HepG2 (cell line): ENCODE data around the gene FAM3D. TPM values are rescaled to one million over a fixed set of nuclear protein-coding genes. Genes with fewer than 3 reads are reported as not detected.

Experiments
- ATAC-seq: fragments of 200-7000 bp; cut with Tn5 transposase; 3 replicates; pipeline ENCODE4 v1.9.1; 2020; ENCODE audit warnings: mild to moderate bottlenecking, moderate library complexity
- BruUV-seq: library from RNA; stranded (reverse); fragments of 400-500 nt; replicated peaks from 2 replicates; lab custom pipeline; 2021; lab: Mats Ljungman, UMichigan
- CTCF ChIA-PET: fragments of 300-600 bp; formaldehyde crosslinking; extraction: SDS; loops from one replicate; lab custom pipeline; 2021; ENCODE audit warnings: low total read pairs, inconsistent platforms, low intra/inter-chr PET ratio; lab: Yijun Ruan, JAX
- POLR2A ChIA-PET: fragments of 350-600 bp; sonication (Branson Sonifier 250); formaldehyde crosslinking; loops from one replicate; lab custom pipeline; 2020; ENCODE audit warnings: antibody characterized with exemption, inconsistent platforms; lab: Yijun Ruan, JAX
- DNase-seq: peaks from one replicate; pipeline ENCODE4 v3.0.0-alpha.2; 2015; ENCODE audit warnings: low spot score
- FAIRE-seq: peaks from 3 replicates; lab custom pipeline; 2011; peaks lifted over from hg19 to GRCh38; lab: Jason Lieb, UNC
- H2AFZ ChIP-seq: one replicate; pipeline ENCODE4 v1.6.1; 2011; ENCODE audit warnings: low read length, inconsistent platforms
- H3K27ac ChIP-seq: fragments of 300-600 bp; 3 replicates; pipeline ENCODE4 v1.8.0; 2011; ENCODE audit warnings: mixed run types, mild to moderate bottlenecking, mixed read lengths, low read length, inconsistent platforms; ENCODE audit not compliant: insufficient read depth; ENCODE audit errors: extremely low read length
- H3K27me3 ChIP-seq, 2 experiments: fragments of 200-600 bp in 1 of 2; 2 replicates in 1 of 2; 3 replicates in 1 of 2; pipeline versions ENCODE4 v1.6.0 to v1.8.0; 2011; ENCODE audit warnings: low read length in 2 of 2, mild to moderate bottlenecking in 2 of 2, moderate library complexity in 2 of 2, inconsistent platforms in 1 of 2; ENCODE audit not compliant: insufficient read depth in 2 of 2, control insufficient read depth in 1 of 2
- H3K36me3 ChIP-seq, 2 experiments: fragments of 200-600 bp in 1 of 2; replicated peaks in 1 of 2; 2 replicates in 1 of 2; 3 replicates in 1 of 2; pipeline versions ENCODE4 v1.5.1 to v1.8.0; 2011; ENCODE audit warnings: low read length in 2 of 2, inconsistent platforms in 1 of 2; ENCODE audit not compliant: insufficient read depth in 2 of 2, control insufficient read depth in 1 of 2
- H3K4me1 ChIP-seq: 2 replicates; pipeline ENCODE4 v1.5.1; 2012; ENCODE audit warnings: low read length, inconsistent platforms; ENCODE audit not compliant: insufficient read depth
- H3K4me2 ChIP-seq: 2 replicates; pipeline ENCODE4 v1.6.0; 2011; ENCODE audit warnings: low read depth, low read length, inconsistent platforms
- H3K4me3 ChIP-seq, 3 experiments: fragments of 200-600 bp in 1 of 3; sonication (generic), shearing (Covaris generic) in 1 of 3; replicated peaks in 1 of 3; 2 replicates each; pipeline ENCODE4 v1.5.1; 2011 to 2016; ENCODE audit warnings: low read length in 3 of 3, inconsistent platforms in 2 of 3, low read depth in 2 of 3, mild to moderate bottlenecking in 2 of 3, control low read depth in 1 of 3, mixed read lengths in 1 of 3; ENCODE audit not compliant: insufficient read depth in 1 of 3
- H3K79me2 ChIP-seq: one replicate; pipeline ENCODE4 v1.6.1; 2011; ENCODE audit warnings: low read length, inconsistent platforms; ENCODE audit not compliant: insufficient read depth
- H3K9ac ChIP-seq: 2 replicates; pipeline ENCODE4 v1.6.0; 2011; ENCODE audit warnings: mild to moderate bottlenecking, low read depth, low read length, inconsistent platforms; ENCODE audit not compliant: insufficient read depth
- H3K9me3 ChIP-seq: 2 replicates; pipeline ENCODE4 v1.5.1; 2012; ENCODE audit warnings: mild to moderate bottlenecking, low read length
- H4K20me1 ChIP-seq: 2 replicates; pipeline ENCODE4 v1.6.0; 2011; ENCODE audit warnings: inconsistent platforms, mild to moderate bottlenecking, low read length, moderate library complexity; ENCODE audit not compliant: insufficient read depth
- AHR ChIP-seq: IDR thresholded peaks from 2 replicates; pipeline ENCODE4 v1.6.1; 2018; ENCODE audit warnings: missing genetic modification reagents, missing compliant biosample characterization
- HOMEZ ChIP-seq: IDR thresholded peaks from 2 replicates; pipeline ENCODE4 v1.6.1; 2016; ENCODE audit warnings: low read depth
- IKZF5 ChIP-seq: IDR thresholded peaks from 2 replicates; pipeline ENCODE4 v1.6.1; 2018; ENCODE audit warnings: missing genetic modification reagents, mild to moderate bottlenecking, missing compliant biosample characterization
- MTA3 ChIP-seq: sonication (generic); formaldehyde crosslinking; IDR thresholded peaks from 2 replicates; pipeline ENCODE4 v1.4.0; 2020; ENCODE audit warnings: missing genetic modification reagents
- MXD4 ChIP-seq: IDR thresholded peaks from 2 replicates; pipeline ENCODE4 v1.6.1; 2016; ENCODE audit warnings: mild to moderate bottlenecking, missing biosample characterization, missing genetic modification reagents
- NPAS2 ChIP-seq: sonication (generic); formaldehyde crosslinking; IDR thresholded peaks from 2 replicates; pipeline ENCODE4 v1.8.0; 2022; ENCODE audit warnings: mild to moderate bottlenecking, missing genetic modification reagents, borderline replicate concordance
- NR2C2 ChIP-seq: sonication (generic); formaldehyde crosslinking; IDR thresholded peaks from 2 replicates; pipeline ENCODE4 v1.4.0; 2020; ENCODE audit warnings: missing genetic modification reagents, mild to moderate bottlenecking, moderate library complexity, borderline replicate concordance
- TFDP2 ChIP-seq: sonication (generic); formaldehyde crosslinking; IDR thresholded peaks from 2 replicates; pipeline ENCODE4 v1.4.0; 2020; ENCODE audit warnings: missing genetic modification reagents
- THAP9 ChIP-seq: sonication (generic); formaldehyde crosslinking; IDR thresholded peaks from 2 replicates; pipeline ENCODE4; 2020; ENCODE audit warnings: missing genetic modification reagents, mild to moderate bottlenecking, borderline replicate concordance
- ZFX ChIP-seq: sonication (generic); formaldehyde crosslinking; IDR thresholded peaks from 2 replicates; pipeline ENCODE4 v1.4.0; 2020; ENCODE audit warnings: mild to moderate bottlenecking, low read depth, missing genetic modification reagents, moderate library complexity
- ZNF121 ChIP-seq: sonication (generic); formaldehyde crosslinking; IDR thresholded peaks from 2 replicates; pipeline ENCODE4 v1.5.0; 2020; ENCODE audit warnings: mild to moderate bottlenecking, missing genetic modification reagents
- ZNF274 ChIP-seq: sonication (generic); formaldehyde crosslinking; IDR thresholded peaks from 2 replicates; pipeline ENCODE4 v1.5.1; 2020; ENCODE audit warnings: mild to moderate bottlenecking, missing genetic modification reagents
- ZNF292 ChIP-seq: sonication (generic); formaldehyde crosslinking; IDR thresholded peaks from 2 replicates; pipeline ENCODE4 v1.8.1; 2022; ENCODE audit warnings: mild to moderate bottlenecking, low read depth, missing genetic modification reagents, borderline replicate concordance
- ZSCAN29 ChIP-seq: sonication (generic); formaldehyde crosslinking; conservative IDR thresholded peaks from 2 replicates; pipeline ENCODE4 v1.4.0; 2020; ENCODE audit warnings: mild to moderate bottlenecking, missing genetic modification reagents
- WGBS: methylation state at CpG from one replicate; pipeline ENCODE4 v1.1.6; 2017; ENCODE audit warnings: low lambda C conversion rate; 5-methylcytosine and 5-hydroxymethylcytosine counted together
- in situ Hi-C: cut with HindIII; loops from 2 replicates; pipeline ENCODE4 v1.10.0; 2017; ENCODE audit warnings: low pct_unique_long_range_greater_than_20kb; ENCODE audit not compliant: extremely low pct_ligation_motif_present
- intact Hi-C: fragments of 100-400 bp; cut with micrococcal nuclease; formaldehyde crosslinking; loops from one replicate; pipeline ENCODE4 v1.10.0; 2022; ENCODE audit not compliant: unreplicated experiment
- polyA plus RNA-seq, 8 experiments: library from polyadenylated mRNA; depleted of rRNA in 3 of 8; stranded (reverse) in 7 of 8; unstranded in 1 of 8; fragments of >200 nt; fragmentation: Illumina TruSeq in 4 of 8; extraction: Trizol in 4 of 8; gene quantifications; 2 replicates each; pipeline versions ENCODE4 v1.2.1 to v1.2.3, GENCODE V29; 2011 to 2016; ENCODE audit warnings: low read depth in 4 of 8, missing spikeins in 1 of 8, mixed read lengths in 1 of 8; ENCODE audit not compliant: insufficient read depth in 1 of 8
- total RNA-seq, 5 experiments: library from RNA; depleted of rRNA; stranded (reverse); fragments of >200 nt; fragmentation: Illumina TruSeq; extraction: Trizol; gene quantifications; 2 replicates each; pipeline ENCODE4 v1.2.3, GENCODE V29; 2016; ENCODE audit warnings: low read depth in 1 of 5
- TF ChIP-seq, protein P1 (sequence below): sonication (generic); formaldehyde crosslinking; IDR thresholded peaks from 2 replicates; pipeline ENCODE4 v1.4.0; 2020; ENCODE audit warnings: mild to moderate bottlenecking, missing genetic modification reagents

FAM3D gene
- total and polyA plus RNA-seq, 2 of the 13 experiments (the other 11 are each of a cell fraction or from before 2014, with no cell fraction given) = not detected

DNA sequence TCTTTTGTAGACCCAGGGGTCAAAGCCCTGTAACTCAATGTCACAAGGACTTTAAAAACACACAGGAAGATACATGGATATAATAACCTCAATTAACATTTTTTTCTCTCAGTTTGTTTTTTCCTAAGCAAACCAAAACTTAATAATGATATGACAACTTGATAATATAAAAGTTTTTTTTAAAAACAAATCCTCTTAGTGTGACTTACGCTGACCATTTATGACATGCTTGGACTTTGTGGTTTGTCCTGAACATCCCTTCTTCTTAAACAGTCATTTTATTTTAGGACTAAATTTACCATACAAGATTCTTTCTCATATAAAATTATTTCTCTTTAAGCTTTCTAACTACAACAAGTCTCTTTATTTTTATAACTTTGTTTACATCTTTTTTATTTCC is 25.4 kb upstream of the FAM3D start (continued):
- TF ChIP-seq HOMEZ (CRISPR knock-in tag) (no peak), ZFX (CRISPR knock-in tag) (no peak), AHR (CRISPR knock-in tag) (no peak), MXD4 (no peak), ZNF121 (CRISPR knock-in tag) (no peak), ZNF292 (CRISPR knock-in tag) (no peak)

DNA sequence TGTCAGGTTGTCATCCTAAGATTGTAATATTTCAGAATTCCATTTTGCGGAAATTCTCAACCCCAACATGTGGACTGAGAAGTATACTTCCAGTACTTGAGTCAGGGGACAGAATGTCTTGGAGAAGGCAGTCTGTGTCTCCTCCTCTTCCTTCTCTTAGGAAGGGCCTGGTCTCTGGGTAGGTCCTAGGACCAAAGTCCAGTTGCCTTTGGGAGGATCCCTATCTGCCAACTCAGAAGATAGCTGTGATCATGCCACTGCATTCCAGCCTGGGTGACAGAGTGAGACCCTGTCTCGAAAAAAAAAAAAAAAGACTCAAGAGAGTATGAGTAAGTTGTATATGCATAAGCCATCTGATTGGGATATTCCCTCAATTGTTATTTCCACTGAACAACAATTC is 23.9 kb upstream of the FAM3D start:
- H3K4me2 ChIP-seq = no peak overlapping the region
- 50% methylated on average over 2 of the region's 2 CpGs for WGBS
- ATAC-seq = no peak
- H3K79me2 ChIP-seq = no peaks in the 10 kb centered on the region
- peaks cover 48% of the 10 kb centered on the region for H3K9me3 ChIP-seq
- CTCF ChIA-PET = no interaction called here
- BruUV-seq = no TSS peak
- in situ Hi-C loops (no loop called here), intact Hi-C loops (no loop called here)
- no peak for FAIRE-seq
- H3K4me1 ChIP-seq = no peaks in the 10 kb centered on the region
- POLR2A ChIA-PET = no interaction called here
- no peak overlapping the region for H3K9ac ChIP-seq
- no peaks in the 10 kb centered on the region for H3K36me3 ChIP-seq
- TF ChIP-seq ZNF274 (CRISPR knock-in tag) = no peak
- no peak for TF ChIP-seq MTA3
- TF ChIP-seq THAP9 (CRISPR knock-in tag) = no peak
- TF ChIP-seq, protein P1, sequence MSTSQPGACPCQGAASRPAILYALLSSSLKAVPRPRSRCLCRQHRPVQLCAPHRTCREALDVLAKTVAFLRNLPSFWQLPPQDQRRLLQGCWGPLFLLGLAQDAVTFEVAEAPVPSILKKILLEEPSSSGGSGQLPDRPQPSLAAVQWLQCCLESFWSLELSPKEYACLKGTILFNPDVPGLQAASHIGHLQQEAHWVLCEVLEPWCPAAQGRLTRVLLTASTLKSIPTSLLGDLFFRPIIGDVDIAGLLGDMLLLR (CRISPR knock-in tag) = no peak
- no peak for TF ChIP-seq NR2C2
- no peak for TF ChIP-seq ZSCAN29 (CRISPR knock-in tag)
- no peak for TF ChIP-seq IKZF5
- TF ChIP-seq TFDP2 (CRISPR knock-in tag) = no peak
- no peak for TF ChIP-seq NPAS2
- no peaks in the 10 kb centered on the region for H4K20me1 ChIP-seq
- DNase-seq = no peak
- H3K27me3 ChIP-seq = no peaks in the 10 kb centered on the region
- H3K27ac ChIP-seq = no peak overlapping the region
- H3K4me3 ChIP-seq = no peak overlapping the region
- no peak overlapping the region for H2AFZ ChIP-seq
